HTERT RPE-1 (cell line): Measurements from ENCODE around the gene ZFP36.

Experiments
- in situ Hi-C: fragments of 300-500 bp; cut with MboI; formaldehyde crosslinking; loops from 4 replicates; pipeline ENCODE4 v1.14.3; 2020; ENCODE audit warnings: low sequenced_read_pairs

The ZFP36 gene

DNA sequence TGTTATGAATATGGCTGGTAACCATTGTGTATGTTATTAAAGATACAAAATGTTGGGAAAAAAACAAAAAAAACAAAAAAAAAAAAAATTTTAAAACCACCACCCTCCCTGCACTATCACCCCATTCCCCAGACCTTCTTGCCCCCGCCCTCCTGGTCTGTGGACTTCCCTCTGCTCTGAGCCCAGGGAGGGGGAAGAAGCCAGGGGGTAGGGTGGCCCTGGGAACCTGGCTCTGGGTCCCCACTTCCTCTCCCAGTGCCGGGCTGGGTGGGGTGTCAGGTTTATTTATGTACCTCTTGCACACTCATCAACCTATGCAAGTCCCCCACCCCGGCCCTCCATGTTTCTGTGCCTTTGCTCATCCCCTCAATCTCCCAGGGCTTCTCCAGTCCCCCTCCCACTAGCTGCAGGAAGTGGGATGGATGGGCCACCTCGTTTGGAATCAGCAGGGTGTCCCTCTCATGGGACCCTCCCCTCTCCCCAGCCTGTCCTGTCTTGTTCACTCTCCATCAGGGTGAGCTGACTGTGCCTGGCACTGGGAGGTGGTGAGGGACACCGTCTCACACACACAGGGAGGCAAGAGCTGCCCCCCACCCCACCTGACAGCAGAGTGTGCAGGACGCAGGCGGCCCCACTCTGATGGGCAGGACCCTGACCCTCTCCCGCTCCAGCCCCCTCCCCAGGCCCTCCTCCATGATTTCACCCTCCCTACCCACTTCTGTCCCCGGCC, 21.6 kb upstream of the ZFP36 start:
- in situ Hi-C loops: no loop called here

- in situ Hi-C loops: no loop called here
Measured at GRCh38 chr19:39385629-39386411, 20.8 kb upstream of the ZFP36 start.

- in situ Hi-C loops: no loop called here
Measured at GRCh38 chr19:39386557-39386956, 20.1 kb upstream of the ZFP36 start.

GRCh38 chr19:39388657-39389056, 18.0 kb upstream of the ZFP36 start:
- in situ Hi-C loops: no loop called here

DNA sequence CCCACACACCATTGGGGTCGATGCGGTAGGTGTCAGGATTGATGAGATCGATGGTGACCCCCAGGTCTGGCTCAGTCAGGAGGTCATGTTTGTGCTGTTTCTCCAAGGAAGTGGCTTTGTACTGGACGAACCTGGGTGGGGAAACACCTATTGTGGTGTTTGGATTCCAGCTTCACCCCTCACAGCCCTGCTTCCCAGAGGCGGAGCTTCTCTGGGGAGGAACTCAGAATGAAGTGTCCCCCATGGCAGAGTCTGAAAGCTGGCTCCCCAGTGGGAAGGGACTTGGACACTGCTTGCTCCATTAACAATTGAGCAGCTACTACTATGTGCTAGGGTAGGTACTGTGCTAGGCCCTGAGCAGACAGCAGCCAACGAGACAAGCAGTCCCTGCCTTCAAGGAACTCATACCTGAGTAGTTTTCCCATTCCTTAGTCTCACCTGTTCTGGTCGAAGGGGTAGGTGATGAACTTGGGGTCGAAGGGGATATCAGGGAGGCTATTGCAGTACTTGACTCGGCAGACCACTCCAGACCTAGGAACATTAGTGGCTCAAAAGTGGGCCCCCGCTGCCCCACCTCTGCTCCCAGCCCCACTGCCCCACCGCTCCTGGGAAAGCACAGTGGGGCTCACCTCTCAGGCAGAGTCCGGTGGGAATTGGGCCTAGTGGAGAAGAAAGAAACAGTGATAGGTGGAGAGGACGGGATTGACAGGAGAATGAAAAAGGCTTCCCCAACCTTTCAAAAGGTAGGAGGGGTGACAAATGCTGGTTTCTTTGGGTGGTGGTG, 16.8 kb upstream of the ZFP36 start:
- in situ Hi-C loops: no loop called here

- in situ Hi-C loops: no loop called here
Measured at GRCh38 chr19:39390451-39390750, 16.2 kb upstream of the ZFP36 start.

DNA sequence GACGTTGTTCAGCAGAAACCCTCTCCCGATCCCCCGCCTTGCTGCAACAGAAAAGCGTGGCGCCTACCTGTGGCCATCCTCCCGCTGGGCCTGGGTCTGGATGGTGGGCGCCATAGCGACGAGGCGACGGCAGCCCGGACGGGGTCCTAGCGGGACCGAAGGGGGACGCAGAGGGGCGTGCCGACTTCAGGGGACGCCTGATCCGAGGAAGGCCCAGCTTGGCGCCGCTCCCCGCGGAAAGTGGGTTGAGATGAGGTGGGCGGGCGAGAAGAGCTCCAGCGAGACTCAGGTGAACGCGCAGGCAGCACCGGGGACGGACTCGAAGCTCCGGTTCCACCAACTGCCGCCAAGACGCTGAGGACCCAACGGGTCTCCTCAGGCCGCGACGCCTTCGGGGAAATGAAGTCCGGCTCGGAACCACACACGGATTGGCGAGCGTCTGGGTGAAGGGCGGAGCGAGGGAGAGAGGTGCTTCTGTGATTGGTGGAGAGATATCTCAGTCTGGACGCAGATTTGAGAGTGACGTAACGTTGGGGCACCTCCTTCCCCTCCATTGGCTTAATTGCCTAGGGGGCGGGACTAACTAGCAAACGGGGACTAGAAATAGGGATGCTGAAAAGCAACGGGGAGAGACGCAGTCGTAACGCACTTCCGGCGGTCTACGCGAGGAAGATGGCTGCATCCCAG, 15.8 kb upstream of the ZFP36 start, which contains the start of the genes MED29 and PAF1:
MED29 (plus strand) TSS at position 628 of the 687 bp plus-strand sequence; CDS start at position 673, 45 bp downstream.
PAF1 (minus strand) TSS at position 356 of the 687 bp plus-strand sequence; CDS start at position 114, 242 bp downstream.
- in situ Hi-C loops: no loop called here

GRCh38 chr19:39397360-39398296, 9.0 kb upstream of the ZFP36 start:
- in situ Hi-C loops: no loop called here

DNA sequence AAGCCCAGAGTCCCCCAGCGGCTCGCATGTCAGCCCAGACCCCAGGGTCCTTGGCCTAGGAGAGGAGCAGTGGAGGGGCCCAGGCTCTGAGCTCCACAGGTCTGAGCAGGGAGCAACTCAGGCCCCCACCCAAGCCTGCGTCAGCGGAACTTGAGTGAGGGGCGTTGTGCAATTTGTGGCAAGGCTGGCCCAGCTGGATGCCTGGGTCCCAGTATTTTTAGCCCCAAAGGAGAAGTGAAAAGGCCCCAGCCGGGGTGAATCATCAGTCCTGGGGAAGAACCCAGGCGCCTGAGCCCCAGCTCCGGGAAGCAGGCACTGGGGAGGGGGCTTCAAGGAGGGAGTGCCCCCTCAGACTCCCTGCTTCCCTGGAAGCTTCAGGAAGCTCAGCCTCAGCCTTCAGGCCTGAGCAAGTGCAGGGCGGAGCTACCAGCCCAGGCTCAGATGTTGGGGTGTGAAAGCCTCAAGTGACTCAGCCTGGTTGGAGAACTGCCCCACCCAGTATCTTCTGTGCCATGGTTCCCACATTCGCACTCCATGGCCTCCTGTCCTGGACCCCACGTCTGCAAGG, 8.3 kb upstream of the ZFP36 start:
- in situ Hi-C loops: no loop called here

DNA sequence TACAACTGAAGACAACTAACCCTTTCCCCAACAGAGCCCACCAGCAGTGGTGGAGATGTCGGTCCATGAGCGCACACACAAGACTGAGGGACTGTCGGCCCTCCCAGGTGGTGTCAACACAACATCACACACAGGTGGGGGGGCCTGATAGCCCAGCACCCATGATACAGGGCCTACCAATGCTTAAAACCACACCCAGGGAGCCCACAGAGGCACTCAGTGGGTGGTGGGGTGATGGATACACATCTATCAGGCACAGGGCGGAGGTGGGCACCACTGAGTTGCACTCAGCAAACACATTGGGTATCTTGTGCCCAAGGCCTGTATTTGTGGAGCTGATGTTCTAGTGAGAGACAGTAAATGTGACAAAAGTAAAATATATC, 7.0 kb upstream of the ZFP36 start:
- in situ Hi-C loops: no loop called here

- in situ Hi-C loops: no loop called here
Measured at GRCh38 chr19:39400061-39400460, 6.6 kb upstream of the ZFP36 start.

DNA sequence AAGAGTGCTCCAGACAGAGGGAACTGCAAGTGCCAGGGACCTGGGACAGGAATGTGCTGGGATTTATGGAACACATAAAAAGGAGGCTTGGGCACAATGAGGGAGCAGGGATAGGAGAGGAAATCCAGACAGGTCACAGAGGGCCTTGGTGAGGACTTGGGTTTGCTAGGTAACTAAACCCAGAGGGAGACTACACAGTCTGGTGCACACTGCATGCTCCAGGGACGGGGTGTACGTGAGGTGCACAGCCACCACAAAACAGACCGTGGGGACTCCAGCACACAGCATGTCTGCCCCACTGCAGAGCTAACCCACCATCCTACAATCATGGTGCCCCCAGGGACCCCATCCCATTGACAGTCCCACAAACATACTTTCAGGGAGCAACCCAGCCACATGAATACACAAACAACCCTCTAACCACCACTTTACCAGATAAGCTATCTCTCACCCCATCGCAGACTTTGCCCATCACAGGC, 5.5 kb upstream of the ZFP36 start:
- in situ Hi-C loops: no loop called here

- in situ Hi-C loops: no loop called here
Measured at GRCh38 chr19:39401549-39402345, 4.9 kb upstream of the ZFP36 start.

- in situ Hi-C loops: no loop called here
Measured at GRCh38 chr19:39402346-39403300, 4.0 kb upstream of the ZFP36 start.

DNA sequence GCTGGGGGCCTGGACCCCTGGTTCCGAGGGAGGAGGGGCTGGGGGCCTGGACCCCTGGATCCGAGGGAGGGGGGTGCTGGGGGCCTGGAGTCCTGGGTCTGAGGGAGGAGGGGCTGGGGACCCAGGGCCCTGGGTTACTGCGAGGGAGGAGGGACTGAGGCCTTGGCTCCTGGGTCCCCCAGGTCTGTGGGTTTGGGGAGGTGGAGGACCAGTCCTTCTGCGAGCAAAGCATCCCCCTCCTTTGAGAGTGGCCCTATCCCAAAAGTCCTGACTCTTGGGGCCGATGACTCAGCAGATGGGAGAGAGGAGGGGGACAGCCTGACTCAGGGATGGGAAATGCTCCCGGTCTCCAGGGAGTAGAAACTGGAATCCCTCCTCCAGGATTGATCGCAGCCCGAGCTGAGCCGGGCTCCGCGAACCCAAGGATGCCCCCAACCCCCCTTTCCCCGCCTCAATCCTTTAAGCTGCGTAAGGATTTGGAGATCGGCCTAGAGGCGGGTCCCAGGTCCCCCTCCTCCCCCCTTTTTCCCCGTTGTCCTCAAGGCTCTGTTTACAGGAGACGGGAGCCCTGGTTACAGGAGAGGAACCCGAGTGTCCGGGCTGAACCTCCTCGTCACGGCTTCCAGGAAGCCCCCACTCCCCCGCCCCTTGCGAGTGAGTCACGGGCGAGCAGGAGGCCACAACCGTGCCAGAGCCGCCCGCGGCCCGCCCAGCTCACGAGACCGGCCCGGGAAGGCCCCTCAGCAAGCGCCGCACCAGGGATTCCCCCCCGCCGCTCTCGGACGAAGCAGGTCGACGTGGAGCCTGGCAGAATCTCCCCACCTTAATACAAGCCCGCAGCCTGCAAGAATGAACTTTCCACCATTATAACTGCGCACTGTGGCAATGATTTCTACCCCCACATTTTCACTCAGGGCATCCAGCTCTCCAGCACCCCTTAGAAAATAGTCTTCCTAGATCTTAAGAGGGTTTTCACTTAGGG, 3.0 kb upstream of the ZFP36 start:
- in situ Hi-C loops: no loop called here

GRCh38 chr19:39405261-39405957, 1.2 kb upstream of the ZFP36 start:
- in situ Hi-C loops: no loop called here
